Upper lobe of right lung (tissue), 1 donor: ENCODE results near the gene ADAMTSL3. TPM values are rescaled to one million over a fixed set of nuclear protein-coding genes. Genes with fewer than 3 reads are reported as not detected.
"Not testable (repeated sequence)": the region's sequence is repeated elsewhere in the genome, so short reads cannot be mapped to it uniquely, and the experiment has no call there.

ENCODE experiments used
- ATAC-seq: fragments of 200-7000 bp; cut with Tn5 transposase; one replicate; pipeline ENCODE4 v1.9.1; 2020; ENCODE audit warnings: mild to moderate bottlenecking, moderate library complexity
- DNase-seq: peaks from one replicate; pipeline ENCODE4 v3.0.0-alpha.2; 2020
- H3K27ac ChIP-seq: fragments of 200-600 bp; one replicate; pipeline ENCODE4 v1.8.0; 2022
- H3K27me3 ChIP-seq: fragments of 200-600 bp; one replicate; pipeline ENCODE4 v1.8.0; 2022; ENCODE audit warnings: mild to moderate bottlenecking
- H3K36me3 ChIP-seq: fragments of 200-600 bp; one replicate; pipeline ENCODE4 v1.8.0; 2022
- H3K4me1 ChIP-seq: fragments of 200-600 bp; one replicate; pipeline ENCODE4 v1.8.0; 2022
- H3K4me3 ChIP-seq: fragments of 200-600 bp; one replicate; pipeline ENCODE4 v1.8.0; 2022; ENCODE audit warnings: mild to moderate bottlenecking
- H3K9me3 ChIP-seq: fragments of 200-600 bp; one replicate; pipeline ENCODE4 v1.8.0; 2022
- CTCF ChIP-seq: fragments of 200-600 bp; IDR thresholded peaks from one replicate; pipeline ENCODE4 v1.8.0; 2022; ENCODE audit warnings: antibody characterized with exemption
- intact Hi-C: fragments of 100-400 bp; cut with DNase I; formaldehyde crosslinking; loops from one replicate; pipeline ENCODE4 v1.11.0; 2022
- total RNA-seq: library from RNA; stranded (reverse); fragmentation: NEBNext Ultra II Directional; extraction: Animal tissue kit (Norgen Biotek cat#: 25700); gene quantifications from one replicate; pipeline ENCODE4 v1.2.1, GENCODE V29; 2021
- donor health status: DM: no; HTN: yes; CAD: no; lungs with severe emphysema.

The ADAMTSL3 gene
- total RNA-seq, 1 donor from 2014 or later, result 26.2 TPM

GRCh38 chr15:84035399-84035766 lies 381.5 kb downstream of the ADAMTSL3 start:
- H3K27me3 ChIP-seq, result no peaks in the 10 kb centered on the region
- ATAC-seq, result peak; percentile 55
- intact Hi-C loops, result no loop called here
- DNase-seq, result no peak
- H3K27ac ChIP-seq, result no peak overlapping the region
- H3K36me3 ChIP-seq, result no peaks in the 10 kb centered on the region
- no peak overlapping the region for H3K4me3 ChIP-seq
- peak; percentile 41 for TF ChIP-seq CTCF
- H3K4me1 ChIP-seq, result no peaks in the 10 kb centered on the region
- no peaks in the 10 kb centered on the region for H3K9me3 ChIP-seq

- H3K4me3 ChIP-seq, result no peak overlapping the region
- no peak for TF ChIP-seq CTCF
- intact Hi-C loops, result no loop called here
- H3K27ac ChIP-seq, result no peak overlapping the region
- H3K4me1 ChIP-seq, result no peaks in the 10 kb centered on the region
- ATAC-seq, result no peak
- H3K36me3 ChIP-seq, result no peaks in the 10 kb centered on the region
- H3K9me3 ChIP-seq, result no peaks in the 10 kb centered on the region
- H3K27me3 ChIP-seq, result no peaks in the 10 kb centered on the region
- no peak for DNase-seq
Observed at GRCh38 chr15:84037301-84037700, 383.4 kb downstream of the ADAMTSL3 start.

GRCh38 chr15:84042434-84043056 lies 388.6 kb downstream of the ADAMTSL3 start:
- H3K4me3 ChIP-seq, DNase-seq, H3K9me3 ChIP-seq, intact Hi-C loops, H3K4me1 ChIP-seq, H3K36me3 ChIP-seq, ATAC-seq, H3K27ac ChIP-seq, H3K27me3 ChIP-seq: not testable (repeated sequence)

GRCh38 chr15:84046064-84046637 lies 392.2 kb downstream of the ADAMTSL3 start:
- ATAC-seq (no peak), DNase-seq (no peak)
- Histone ChIP-seq H3K36me3 (no peaks in the 10 kb centered on the region), H3K27me3 (no peaks in the 10 kb centered on the region), H3K9me3 (no peaks in the 10 kb centered on the region), H3K4me1 (no peaks in the 10 kb centered on the region), H3K4me3 (no peak overlapping the region), H3K27ac (no peak overlapping the region)
- no peak for TF ChIP-seq CTCF
- intact Hi-C loops, result no loop called here

- H3K9me3 ChIP-seq, intact Hi-C loops, DNase-seq, H3K36me3 ChIP-seq, H3K4me1 ChIP-seq, H3K27ac ChIP-seq, H3K4me3 ChIP-seq, H3K27me3 ChIP-seq, ATAC-seq: not testable (repeated sequence)
Observed at GRCh38 chr15:84049480-84049879, 395.6 kb downstream of the ADAMTSL3 start.

GRCh38 chr15:84050076-84050475 lies 396.2 kb downstream of the ADAMTSL3 start:
- no peak for TF ChIP-seq CTCF
- Histone ChIP-seq H3K36me3 (no peaks in the 10 kb centered on the region), H3K27ac (no peak overlapping the region), H3K27me3 (no peaks in the 10 kb centered on the region), H3K4me3 (no peak overlapping the region), H3K9me3 (no peaks in the 10 kb centered on the region), H3K4me1 (no peaks in the 10 kb centered on the region)
- DNase-seq (no peak), ATAC-seq (no peak)
- intact Hi-C loops, result no loop called here

GRCh38 chr15:84051146-84051545 lies 397.2 kb downstream of the ADAMTSL3 start:
- H3K4me3 ChIP-seq, DNase-seq, H3K27me3 ChIP-seq, intact Hi-C loops, H3K4me1 ChIP-seq, H3K27ac ChIP-seq, ATAC-seq, H3K9me3 ChIP-seq, H3K36me3 ChIP-seq: not testable (repeated sequence)

GRCh38 chr15:84054544-84054943 lies 400.6 kb downstream of the ADAMTSL3 start:
- H3K4me3 ChIP-seq, H3K9me3 ChIP-seq, intact Hi-C loops, H3K27ac ChIP-seq, H3K27me3 ChIP-seq, ATAC-seq, DNase-seq, H3K36me3 ChIP-seq, H3K4me1 ChIP-seq: not testable (repeated sequence)
